ENCODE data around the gene HIPK3. TPM values are rescaled to one million over a fixed set of nuclear protein-coding genes. Genes with fewer than 3 reads are reported as not detected.

Gene HIPK3
- total RNA-seq, 2 donors from 2014 or later: 31.6 to 33.2 TPM

GRCh38 chr11:33334627-33335026 is 77.4 kb downstream of the HIPK3 start:
- H3K4me1 Mint-ChIP-seq: no peaks in the 10 kb centered on the region
- H3K27me3 Mint-ChIP-seq (ENCODE audit: insufficient read depth): no peaks in the 10 kb centered on the region
- H3K9me3 ChIP-seq (ENCODE audit: control insufficient read depth, low read length): no peaks in the 10 kb centered on the region
- H3K4me1 ChIP-seq (ENCODE audit: control insufficient read depth, insufficient read depth, low read length): no peaks in the 10 kb centered on the region
- H3K4me3 ChIP-seq (ENCODE audit: low read length): no peak overlapping the region
- H3K27ac ChIP-seq (ENCODE audit: low read depth, low read length): no peak overlapping the region
- H3K27ac Mint-ChIP-seq: no peak overlapping the region
- H3K9me3 Mint-ChIP-seq: no peaks in the 10 kb centered on the region
- no peaks in the 10 kb centered on the region for H3K27me3 ChIP-seq (ENCODE audit: control insufficient read depth, insufficient read depth, low read length, poor library complexity, severe bottlenecking)
- no peak for DNase-seq
- no peak overlapping the region for H3K4me3 Mint-ChIP-seq
- H3K36me3 Mint-ChIP-seq (ENCODE audit: low read depth): peaks cover 9% of the 10 kb centered on the region
- WGBS, 2 experiments (ENCODE audit: insufficient coverage in 1 of 2, insufficient read length in 1 of 2): 95 to 100% methylated on average over 2 to 3 of the region's 3 CpGs
- H3K36me3 ChIP-seq (ENCODE audit: control insufficient read depth, insufficient read depth, low read length): peaks cover 10% of the 10 kb centered on the region
- TF ChIP-seq, protein P1, sequence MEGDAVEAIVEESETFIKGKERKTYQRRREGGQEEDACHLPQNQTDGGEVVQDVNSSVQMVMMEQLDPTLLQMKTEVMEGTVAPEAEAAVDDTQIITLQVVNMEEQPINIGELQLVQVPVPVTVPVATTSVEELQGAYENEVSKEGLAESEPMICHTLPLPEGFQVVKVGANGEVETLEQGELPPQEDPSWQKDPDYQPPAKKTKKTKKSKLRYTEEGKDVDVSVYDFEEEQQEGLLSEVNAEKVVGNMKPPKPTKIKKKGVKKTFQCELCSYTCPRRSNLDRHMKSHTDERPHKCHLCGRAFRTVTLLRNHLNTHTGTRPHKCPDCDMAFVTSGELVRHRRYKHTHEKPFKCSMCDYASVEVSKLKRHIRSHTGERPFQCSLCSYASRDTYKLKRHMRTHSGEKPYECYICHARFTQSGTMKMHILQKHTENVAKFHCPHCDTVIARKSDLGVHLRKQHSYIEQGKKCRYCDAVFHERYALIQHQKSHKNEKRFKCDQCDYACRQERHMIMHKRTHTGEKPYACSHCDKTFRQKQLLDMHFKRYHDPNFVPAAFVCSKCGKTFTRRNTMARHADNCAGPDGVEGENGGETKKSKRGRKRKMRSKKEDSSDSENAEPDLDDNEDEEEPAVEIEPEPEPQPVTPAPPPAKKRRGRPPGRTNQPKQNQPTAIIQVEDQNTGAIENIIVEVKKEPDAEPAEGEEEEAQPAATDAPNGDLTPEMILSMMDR (conservative IDR thresholded peaks at IDR 0.05): no peak
- no peak overlapping the region for H3K9ac ChIP-seq (ENCODE audit: extremely low read depth, low read length, poor library complexity, severe bottlenecking)

DNA sequence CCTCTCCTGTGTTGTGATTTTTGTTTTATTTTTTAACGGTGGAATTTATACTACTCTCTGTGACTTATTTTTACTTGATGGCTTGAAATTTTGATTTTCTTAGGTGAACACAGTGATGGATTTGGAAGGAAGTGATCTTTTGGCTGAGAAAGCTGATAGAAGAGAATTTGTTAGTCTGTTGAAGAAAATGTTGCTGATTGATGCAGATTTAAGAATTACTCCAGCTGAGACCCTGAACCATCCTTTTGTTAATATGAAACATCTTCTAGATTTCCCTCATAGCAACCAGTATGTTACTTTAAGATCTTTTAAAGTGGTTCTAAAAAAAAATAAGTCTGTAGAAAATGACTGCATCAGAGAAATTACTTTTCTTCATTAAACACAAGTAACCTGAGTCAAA is 82.1 kb downstream of the HIPK3 start:
- H3K36me3 ChIP-seq (ENCODE audit: control insufficient read depth, insufficient read depth, low read length): peaks cover 50% of the 10 kb centered on the region
- no peaks in the 10 kb centered on the region for H3K27me3 ChIP-seq (ENCODE audit: control insufficient read depth, insufficient read depth, low read length, poor library complexity, severe bottlenecking)
- Mint-ChIP-seq H3K4me1 (no peaks in the 10 kb centered on the region), H3K27ac (peak overlapping the region; percentile 3), H3K4me3 (no peak overlapping the region), H3K9me3 (no peaks in the 10 kb centered on the region), H3K27me3 (ENCODE audit: insufficient read depth) (no peaks in the 10 kb centered on the region), H3K36me3 (ENCODE audit: low read depth) (peaks cover 22% of the 10 kb centered on the region)
- H3K4me1 ChIP-seq (ENCODE audit: control insufficient read depth, insufficient read depth, low read length): no peaks in the 10 kb centered on the region
- H3K4me3 ChIP-seq (ENCODE audit: low read length): no peak overlapping the region
- WGBS, 2 experiments (ENCODE audit: insufficient coverage in 1 of 2, insufficient read length in 1 of 2): 100% methylated on average over 1 of the region's 1 CpG; no CpG with 5 or more reads in 1 of the 2 experiments
- H3K9me3 ChIP-seq (ENCODE audit: control insufficient read depth, low read length): no peaks in the 10 kb centered on the region
- TF ChIP-seq, protein P1 (conservative IDR thresholded peaks at IDR 0.05): no peak
- DNase-seq: no peak
- no peak overlapping the region for H3K9ac ChIP-seq (ENCODE audit: extremely low read depth, low read length, poor library complexity, severe bottlenecking)
- H3K27ac ChIP-seq (ENCODE audit: low read depth, low read length): no peak overlapping the region

- TF ChIP-seq, protein P1 (conservative IDR thresholded peaks at IDR 0.05): peak; percentile 35
- H3K36me3 Mint-ChIP-seq (ENCODE audit: low read depth): peaks cover 38% of the 10 kb centered on the region
- no peaks in the 10 kb centered on the region for H3K4me1 Mint-ChIP-seq
- no peak overlapping the region for H3K27ac Mint-ChIP-seq
- no peak overlapping the region for H3K9ac ChIP-seq (ENCODE audit: extremely low read depth, low read length, poor library complexity, severe bottlenecking)
- H3K36me3 ChIP-seq (ENCODE audit: control insufficient read depth, insufficient read depth, low read length): peaks cover 70% of the 10 kb centered on the region
- H3K27me3 Mint-ChIP-seq (ENCODE audit: insufficient read depth): no peaks in the 10 kb centered on the region
- no peaks in the 10 kb centered on the region for H3K4me1 ChIP-seq (ENCODE audit: control insufficient read depth, insufficient read depth, low read length)
- H3K27ac ChIP-seq (ENCODE audit: low read depth, low read length): no peak overlapping the region
- WGBS, 2 experiments (ENCODE audit: insufficient coverage in 1 of 2, insufficient read length in 1 of 2): 80% methylated on average over 1 of the region's 2 CpGs
- H3K27me3 ChIP-seq (ENCODE audit: control insufficient read depth, insufficient read depth, low read length, poor library complexity, severe bottlenecking): no peaks in the 10 kb centered on the region
- no peak for DNase-seq
- no peak overlapping the region for H3K4me3 Mint-ChIP-seq
- no peaks in the 10 kb centered on the region for H3K9me3 ChIP-seq (ENCODE audit: control insufficient read depth, low read length)
- no peaks in the 10 kb centered on the region for H3K9me3 Mint-ChIP-seq
- no peak overlapping the region for H3K4me3 ChIP-seq (ENCODE audit: low read length)
Measured at GRCh38 chr11:33344611-33345010, 87.4 kb downstream of the HIPK3 start.
